Endothelial cell (in vitro differentiated cells): ENCODE data around the gene TLR5. TPM values are rescaled to one million over a fixed set of nuclear protein-coding genes. Genes with fewer than 3 reads are reported as not detected.

Experiments
- DNase-seq: peaks from one replicate; pipeline ENCODE4 v3.0.0; 2021; ENCODE audit warnings: low spot score
- H3K27ac Mint-ChIP-seq: one replicate; pipeline ENCODE4 v1.8.0; 2021; ENCODE audit warnings: mixed read lengths, inconsistent platforms; ENCODE audit not compliant: unreplicated experiment
- H3K27me3 Mint-ChIP-seq: one replicate; pipeline ENCODE4 v1.8.0; 2021; ENCODE audit warnings: mild to moderate bottlenecking, moderate library complexity, mixed read lengths, inconsistent platforms; ENCODE audit not compliant: unreplicated experiment
- H3K36me3 Mint-ChIP-seq: one replicate; pipeline ENCODE4 v1.8.0; 2021; ENCODE audit warnings: mild to moderate bottlenecking, low read depth, mixed read lengths, inconsistent platforms; ENCODE audit not compliant: unreplicated experiment
- H3K4me1 Mint-ChIP-seq: one replicate; pipeline ENCODE4 v1.8.0; 2021; ENCODE audit warnings: mild to moderate bottlenecking, mixed read lengths, inconsistent platforms; ENCODE audit not compliant: unreplicated experiment
- H3K4me3 Mint-ChIP-seq: one replicate; pipeline ENCODE4 v1.8.0; 2021; ENCODE audit warnings: mild to moderate bottlenecking, mixed read lengths, inconsistent platforms; ENCODE audit not compliant: unreplicated experiment
- H3K9me3 Mint-ChIP-seq: one replicate; pipeline ENCODE4 v1.8.0; 2021; ENCODE audit warnings: mixed read lengths, inconsistent platforms; ENCODE audit not compliant: unreplicated experiment
- CTCF ChIP-seq: fragments of 200-600 bp; sonication (generic); IDR thresholded peaks from one replicate; pipeline ENCODE4 v1.5.0; 2021; ENCODE audit warnings: antibody characterized with exemption; ENCODE audit not compliant: unreplicated experiment
- total RNA-seq: library from RNA; stranded (reverse); fragmentation: NEBNext Ultra II Directional; extraction: Animal tissue kit (Norgen Biotek cat#: 25700); gene quantifications from one replicate; pipeline ENCODE4 v1.2.1, GENCODE V29; 2021; ENCODE audit not compliant: unreplicated experiment

TLR5 gene
- total RNA-seq, 1 donor from 2014 or later = 0.77 TPM

- Mint-ChIP-seq H3K27ac (peak overlapping the region; percentile 7), H3K9me3 (no peaks in the 10 kb centered on the region), H3K4me3 (no peak overlapping the region), H3K27me3 (peaks cover 4% of the 10 kb centered on the region), H3K4me1 (peaks cover 5% of the 10 kb centered on the region), H3K36me3 (peaks cover 4% of the 10 kb centered on the region)
- DNase-seq = peak; percentile 91
- peak; percentile 82 for TF ChIP-seq CTCF
These were observed 13.7 kb downstream of the TLR5 start for GRCh38 chr1:223129229-223129901.

- Mint-ChIP-seq H3K9me3 (no peaks in the 10 kb centered on the region), H3K4me1 (no peaks in the 10 kb centered on the region), H3K27me3 (peaks cover 4% of the 10 kb centered on the region), H3K27ac (no peak overlapping the region), H3K4me3 (no peak overlapping the region), H3K36me3 (peaks cover 4% of the 10 kb centered on the region)
- no peak for DNase-seq
- TF ChIP-seq CTCF = no peak
These were observed 16.3 kb downstream of the TLR5 start for GRCh38 chr1:223126741-223127140.

- no peak for DNase-seq
- Mint-ChIP-seq H3K36me3 (peaks cover 4% of the 10 kb centered on the region), H3K9me3 (no peaks in the 10 kb centered on the region), H3K4me3 (no peak overlapping the region), H3K27me3 (peaks cover 1% of the 10 kb centered on the region), H3K4me1 (no peaks in the 10 kb centered on the region), H3K27ac (no peak overlapping the region)
- no peak for TF ChIP-seq CTCF
These were observed 17.3 kb downstream of the TLR5 start for GRCh38 chr1:223125766-223126165.

GRCh38 chr1:223123011-223123610, 19.9 kb downstream of the TLR5 start:
- TF ChIP-seq CTCF = no peak
- H3K36me3 Mint-ChIP-seq = no peaks in the 10 kb centered on the region
- H3K4me1 Mint-ChIP-seq = no peaks in the 10 kb centered on the region
- H3K9me3 Mint-ChIP-seq = no peaks in the 10 kb centered on the region
- DNase-seq = no peak
- no peak overlapping the region for H3K4me3 Mint-ChIP-seq
- H3K27ac Mint-ChIP-seq = no peak overlapping the region
- no peaks in the 10 kb centered on the region for H3K27me3 Mint-ChIP-seq

GRCh38 chr1:223118418-223118817, 24.6 kb downstream of the TLR5 start:
- DNase-seq = no peak
- no peak overlapping the region for H3K4me3 Mint-ChIP-seq
- no peaks in the 10 kb centered on the region for H3K4me1 Mint-ChIP-seq
- H3K36me3 Mint-ChIP-seq = peaks cover 3% of the 10 kb centered on the region
- no peaks in the 10 kb centered on the region for H3K9me3 Mint-ChIP-seq
- H3K27me3 Mint-ChIP-seq = no peaks in the 10 kb centered on the region
- no peak overlapping the region for H3K27ac Mint-ChIP-seq
- no peak for TF ChIP-seq CTCF
